GM23248 (cell line): ENCODE data around the gene LSAMP. TPM values are rescaled to one million over a fixed set of nuclear protein-coding genes. Genes with fewer than 3 reads are reported as not detected.
A peak's percentile ranks its signal among the peaks of the same experiment; 100 is the strongest.

Source experiments
- DNase-seq: peaks from one replicate; pipeline ENCODE4 v3.0.0-alpha.2; 2015
- H2AFZ ChIP-seq: fragments of 200-600 bp; sonication (generic); 2 replicates; pipeline ENCODE4 v1.6.1; 2016; ENCODE audit warnings: antibody characterized with exemption
- H3F3A ChIP-seq: fragments of 200-600 bp; sonication (generic); 2 replicates; pipeline ENCODE4 v1.6.1; 2016; ENCODE audit warnings: mild to moderate bottlenecking, antibody characterized with exemption, mixed run types; ENCODE audit not compliant: insufficient read depth
- H3K27ac ChIP-seq: fragments of 200-600 bp; sonication (generic); 2 replicates; pipeline ENCODE4 v1.5.1; 2016; ENCODE audit warnings: mild to moderate bottlenecking
- H3K27me3 ChIP-seq: fragments of 200-600 bp; sonication (generic); replicated peaks from 2 replicates; pipeline ENCODE4 v1.6.1; 2016; ENCODE audit warnings: mild to moderate bottlenecking; ENCODE audit not compliant: insufficient read depth
- H3K36me3 ChIP-seq: fragments of 200-600 bp; sonication (generic); 2 replicates; pipeline ENCODE4 v1.6.1; 2016; ENCODE audit warnings: low read depth, mild to moderate bottlenecking
- H3K4me1 ChIP-seq: fragments of 200-600 bp; sonication (generic); 2 replicates; pipeline ENCODE4 v1.6.1; 2016; ENCODE audit warnings: mild to moderate bottlenecking; ENCODE audit not compliant: insufficient read depth
- H3K4me2 ChIP-seq: fragments of 200-600 bp; sonication (generic); one replicate; pipeline ENCODE4 v1.6.1; 2016; ENCODE audit warnings: mild to moderate bottlenecking; ENCODE audit not compliant: unreplicated experiment
- H3K4me3 ChIP-seq: fragments of 200-600 bp; sonication (generic); 2 replicates; pipeline ENCODE4 v1.5.1; 2016; ENCODE audit warnings: mild to moderate bottlenecking
- H3K79me2 ChIP-seq: fragments of 200-600 bp; sonication (generic); 2 replicates; pipeline ENCODE4 v1.6.1; 2016; ENCODE audit warnings: mild to moderate bottlenecking; ENCODE audit not compliant: insufficient read depth
- H3K9ac ChIP-seq: fragments of 200-600 bp; sonication (generic); 2 replicates; pipeline ENCODE4 v1.6.1; 2016; ENCODE audit warnings: mild to moderate bottlenecking
- H3K9me2 ChIP-seq: fragments of 200-600 bp; sonication (generic); 2 replicates; pipeline ENCODE4 v1.6.1; 2016; ENCODE audit warnings: mixed run types, mild to moderate bottlenecking, moderate library complexity; ENCODE audit not compliant: insufficient read depth
- H3K9me3 ChIP-seq: fragments of 200-600 bp; sonication (generic); one replicate; pipeline ENCODE4 v1.6.1; 2017; ENCODE audit warnings: low read depth
- H4K20me1 ChIP-seq: fragments of 200-600 bp; sonication (generic); 2 replicates; pipeline ENCODE4 v1.6.0; 2016; ENCODE audit not compliant: insufficient read depth
- EZH2 ChIP-seq: fragments of 200-600 bp; sonication (generic); IDR thresholded peaks from 2 replicates; pipeline ENCODE4 v1.6.1; 2018; ENCODE audit warnings: antibody characterized with exemption, mild to moderate bottlenecking; ENCODE audit not compliant: insufficient read depth, poor library complexity, severe bottlenecking
- EZH2phosphoT487 ChIP-seq: fragments of 200-600 bp; sonication (generic); IDR thresholded peaks from 2 replicates; pipeline ENCODE4 v1.6.1; 2018; ENCODE audit warnings: antibody characterized with exemption, moderate library complexity, mild to moderate bottlenecking, low read depth; ENCODE audit not compliant: insufficient read depth
- WGBS, 2 experiments: methylation state at CpG; one replicate each; pipeline ENCODE4 v1.1.6; 2015 to 2017; ENCODE audit warnings: low lambda C conversion rate in 2 of 2, low coverage in 1 of 2; ENCODE audit errors: missing lambda C conversion rate in 2 of 2; 5-methylcytosine and 5-hydroxymethylcytosine counted together
- in situ Hi-C: fragments of 300-500 bp; cut with MboI; formaldehyde crosslinking; loops from 2 replicates; pipeline ENCODE4 v1.15.0; 2020
- polyA plus RNA-seq: library from polyadenylated mRNA; unstranded; fragments of >200 nt; fragmentation: Nextera tagmentation; extraction: Ambion mirVana; gene quantifications from 2 replicates; pipeline ENCODE4 v1.2.1, GENCODE V29; 2016
- total RNA-seq: library from RNA; depleted of rRNA; stranded (reverse); fragments of >200 nt; shearing (Covaris generic); gene quantifications from 2 replicates; pipeline ENCODE4 v1.2.3, GENCODE V29; 2014

LSAMP gene
- total and polyA plus RNA-seq, 2 experiments from 2014 or later = 4.5 to 9.3 TPM

GRCh38 chr3:115943579-115943978 is 501.7 kb downstream of the LSAMP start:
- in situ Hi-C loops = no loop called here
- no peaks in the 10 kb centered on the region for H3K9me3 ChIP-seq

GRCh38 chr3:115937054-115937453 is 508.2 kb downstream of the LSAMP start:
- Histone ChIP-seq H3K4me3 (no peak overlapping the region), H3K9me2 (no peaks in the 10 kb centered on the region), H3K79me2 (no peaks in the 10 kb centered on the region), H3K9ac (no peak overlapping the region), H3K27ac (no peak overlapping the region), H3K4me2 (no peak overlapping the region), H3K27me3 (no peaks in the 10 kb centered on the region), H2AFZ (no peak overlapping the region), H4K20me1 (no peaks in the 10 kb centered on the region), H3F3A (no peaks in the 10 kb centered on the region), H3K36me3 (no peaks in the 10 kb centered on the region), H3K4me1 (no peaks in the 10 kb centered on the region), H3K9me3 (no peaks in the 10 kb centered on the region)
- in situ Hi-C loops = no loop called here
- peak; percentile 33 for DNase-seq
- WGBS, 2 experiments = 64 to 68% methylated on average over 2 of the region's 2 CpGs
- TF ChIP-seq EZH2 = no peak
- TF ChIP-seq EZH2phosphoT487 = no peak

More at GRCh38 chr3:115943579-115943978, 501.7 kb downstream of the LSAMP start:
- H4K20me1 ChIP-seq = no peaks in the 10 kb centered on the region
- 55 to 72% methylated on average over 3 of the region's 3 CpGs for WGBS, 2 experiments
- H2AFZ ChIP-seq = no peak overlapping the region
- no peaks in the 10 kb centered on the region for H3K36me3 ChIP-seq
- no peak overlapping the region for H3K9ac ChIP-seq
- TF ChIP-seq EZH2 (no peak), EZH2phosphoT487 (no peak)
- H3K27me3 ChIP-seq = no peaks in the 10 kb centered on the region
- no peak for DNase-seq
- no peaks in the 10 kb centered on the region for H3K9me2 ChIP-seq
- no peaks in the 10 kb centered on the region for H3F3A ChIP-seq
- H3K4me1 ChIP-seq = no peaks in the 10 kb centered on the region
- H3K79me2 ChIP-seq = no peaks in the 10 kb centered on the region
- no peak overlapping the region for H3K4me3 ChIP-seq
- H3K4me2 ChIP-seq = no peak overlapping the region
- no peak overlapping the region for H3K27ac ChIP-seq

- Histone ChIP-seq H3K9me3 (no peaks in the 10 kb centered on the region), H3K27me3 (no peaks in the 10 kb centered on the region), H4K20me1 (no peaks in the 10 kb centered on the region), H3K9me2 (no peaks in the 10 kb centered on the region), H3K79me2 (no peaks in the 10 kb centered on the region), H3K4me3 (no peak overlapping the region), H2AFZ (no peak overlapping the region), H3K36me3 (no peaks in the 10 kb centered on the region), H3F3A (no peaks in the 10 kb centered on the region), H3K4me2 (no peak overlapping the region), H3K27ac (no peak overlapping the region), H3K9ac (no peak overlapping the region), H3K4me1 (no peaks in the 10 kb centered on the region)
- in situ Hi-C loops = no loop called here
- WGBS, 2 experiments = 84 to 91% methylated on average over 7 of the region's 7 CpGs
- TF ChIP-seq EZH2phosphoT487 = no peak
- TF ChIP-seq EZH2 = no peak
- no peak for DNase-seq
Observed at GRCh38 chr3:115932807-115933206, 512.5 kb downstream of the LSAMP start.

GRCh38 chr3:115931581-115931980 is 513.7 kb downstream of the LSAMP start:
- Histone ChIP-seq H3F3A (no peaks in the 10 kb centered on the region), H3K27ac (no peak overlapping the region), H3K9me3 (no peaks in the 10 kb centered on the region), H4K20me1 (no peaks in the 10 kb centered on the region), H3K27me3 (no peaks in the 10 kb centered on the region), H3K9ac (no peak overlapping the region), H3K36me3 (no peaks in the 10 kb centered on the region), H3K4me2 (no peak overlapping the region), H2AFZ (no peak overlapping the region), H3K79me2 (no peaks in the 10 kb centered on the region), H3K9me2 (no peaks in the 10 kb centered on the region), H3K4me1 (no peaks in the 10 kb centered on the region), H3K4me3 (no peak overlapping the region)
- WGBS, 2 experiments = 45 to 56% methylated on average over 2 of the region's 2 CpGs
- TF ChIP-seq EZH2 = no peak
- TF ChIP-seq EZH2phosphoT487 = no peak
- DNase-seq = peak; percentile 47
- in situ Hi-C loops = no loop called here

GRCh38 chr3:115930922-115931321 is 514.4 kb downstream of the LSAMP start:
- Histone ChIP-seq H3K4me1 (no peaks in the 10 kb centered on the region), H2AFZ (no peak overlapping the region), H3K4me3 (no peak overlapping the region), H3K79me2 (no peaks in the 10 kb centered on the region), H3K36me3 (no peaks in the 10 kb centered on the region), H3K4me2 (no peak overlapping the region), H3F3A (no peaks in the 10 kb centered on the region), H3K9me3 (no peaks in the 10 kb centered on the region), H3K27ac (no peak overlapping the region), H3K27me3 (no peaks in the 10 kb centered on the region), H3K9me2 (no peaks in the 10 kb centered on the region), H3K9ac (no peak overlapping the region), H4K20me1 (no peaks in the 10 kb centered on the region)
- 24 to 26% methylated on average over 3 of the region's 3 CpGs for WGBS, 2 experiments
- in situ Hi-C loops = no loop called here
- TF ChIP-seq EZH2phosphoT487 = no peak
- TF ChIP-seq EZH2 = no peak
- no peak for DNase-seq
